Kasumi-1 (cell line): ENCODE results near the gene TMF1.

ENCODE experiments used
- DNase-seq, 2 experiments: peaks; one replicate each; lab custom pipeline; 2025; lab: John Stamatoyannopoulos, UW

The TMF1 gene

GRCh38 chr3:69051756-69052471 lies at the start of gene TMF1:
TSS of gene TMF1 (minus strand) at chr3:69052333. CDS start at chr3:69052086, 247 bp downstream.
- DNase-seq = no peak

GRCh38 chr3:69099576-69099975 lies 47.4 kb upstream of the TMF1 start:
- DNase-seq = no peak

GRCh38 chr3:69097407-69098086 lies 45.4 kb upstream of the TMF1 start:
- no peak for DNase-seq

- no peak for DNase-seq
Observed at GRCh38 chr3:69096299-69096698, 44.2 kb upstream of the TMF1 start.

- no peak for DNase-seq
Observed at GRCh38 chr3:69095636-69096035, 43.5 kb upstream of the TMF1 start.

- DNase-seq = peak; percentile 91 to 93
Observed at GRCh38 chr3:69094467-69095205, 42.5 kb upstream of the TMF1 start.

- DNase-seq = peak; percentile 85 to 91
Observed at GRCh38 chr3:69092030-69092516, 39.9 kb upstream of the TMF1 start.

- no peak for DNase-seq
Observed at GRCh38 chr3:69091389-69092029, 39.4 kb upstream of the TMF1 start.

GRCh38 chr3:69090021-69090420 lies 37.9 kb upstream of the TMF1 start:
- DNase-seq = no peak

- DNase-seq = peak in 1 of 2 experiments; percentile 35
Observed at GRCh38 chr3:69088063-69088462, 35.9 kb upstream of the TMF1 start.

GRCh38 chr3:69087030-69087791 lies 35.1 kb upstream of the TMF1 start:
- DNase-seq = no peak

GRCh38 chr3:69085833-69086722 lies 33.9 kb upstream of the TMF1 start:
- peak; percentile 77 to 85 for DNase-seq

- DNase-seq = peak in 1 of 2 experiments; percentile 22
Observed at GRCh38 chr3:69085168-69085832, 33.2 kb upstream of the TMF1 start.

GRCh38 chr3:69084326-69085167 lies 32.4 kb upstream of the TMF1 start, which contains the start of gene ARL6IP5:
TSS of gene ARL6IP5 (plus strand) at chr3:69084937. CDS start at chr3:69085048, 111 bp downstream.
- peak; percentile 99 to 100 for DNase-seq

GRCh38 chr3:69082805-69083204 lies 30.7 kb upstream of the TMF1 start:
- DNase-seq = peak; percentile 63

- no peak for DNase-seq
Observed at GRCh38 chr3:69082361-69082760, 30.2 kb upstream of the TMF1 start.

GRCh38 chr3:69081583-69082262 lies 29.6 kb upstream of the TMF1 start:
- no peak for DNase-seq
